OCI-LY1 (cell line): ENCODE results near the gene PRKCE.

ENCODE experiments used
- EZH2 ChIP-seq: fragments of 200-600 bp; sonication (generic), shearing (Covaris generic); IDR thresholded peaks from 2 replicates; pipeline ENCODE4 v1.8.0; 2017; ENCODE audit warnings: borderline replicate concordance, mixed run types, mild to moderate bottlenecking, antibody characterized with exemption, low read length, moderate library complexity, mixed read lengths
- TF ChIP-seq, protein P1 (sequence below): fragments of 200-600 bp; sonication (generic), shearing (Covaris generic); IDR thresholded peaks from 2 replicates; pipeline ENCODE4 v1.5.1; 2017; ENCODE audit warnings: mild to moderate bottlenecking, antibody characterized with exemption, low read length, moderate library complexity, mixed read lengths

DNA sequence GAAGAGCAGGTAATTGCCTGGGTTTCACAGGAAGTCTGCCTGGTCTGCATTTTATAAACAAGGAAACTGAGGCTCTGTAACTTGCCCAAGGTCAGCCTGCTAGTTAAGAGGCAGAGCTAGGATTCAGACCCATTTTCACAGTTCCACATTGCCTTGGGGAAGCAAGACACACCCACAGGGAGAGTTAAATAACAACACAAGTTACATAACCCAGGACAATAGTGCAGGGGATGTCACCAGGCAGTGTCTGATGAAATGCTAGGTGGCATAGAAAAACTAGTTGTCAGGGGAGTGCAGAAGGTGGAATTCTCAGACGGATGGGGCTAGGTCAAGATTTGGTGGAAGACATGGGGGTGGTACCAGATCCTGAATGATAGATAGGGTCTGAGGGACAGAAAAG is 69.7 kb downstream of the PRKCE start:
- TF ChIP-seq, protein P1, sequence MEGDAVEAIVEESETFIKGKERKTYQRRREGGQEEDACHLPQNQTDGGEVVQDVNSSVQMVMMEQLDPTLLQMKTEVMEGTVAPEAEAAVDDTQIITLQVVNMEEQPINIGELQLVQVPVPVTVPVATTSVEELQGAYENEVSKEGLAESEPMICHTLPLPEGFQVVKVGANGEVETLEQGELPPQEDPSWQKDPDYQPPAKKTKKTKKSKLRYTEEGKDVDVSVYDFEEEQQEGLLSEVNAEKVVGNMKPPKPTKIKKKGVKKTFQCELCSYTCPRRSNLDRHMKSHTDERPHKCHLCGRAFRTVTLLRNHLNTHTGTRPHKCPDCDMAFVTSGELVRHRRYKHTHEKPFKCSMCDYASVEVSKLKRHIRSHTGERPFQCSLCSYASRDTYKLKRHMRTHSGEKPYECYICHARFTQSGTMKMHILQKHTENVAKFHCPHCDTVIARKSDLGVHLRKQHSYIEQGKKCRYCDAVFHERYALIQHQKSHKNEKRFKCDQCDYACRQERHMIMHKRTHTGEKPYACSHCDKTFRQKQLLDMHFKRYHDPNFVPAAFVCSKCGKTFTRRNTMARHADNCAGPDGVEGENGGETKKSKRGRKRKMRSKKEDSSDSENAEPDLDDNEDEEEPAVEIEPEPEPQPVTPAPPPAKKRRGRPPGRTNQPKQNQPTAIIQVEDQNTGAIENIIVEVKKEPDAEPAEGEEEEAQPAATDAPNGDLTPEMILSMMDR, result no peak
- TF ChIP-seq EZH2, result no peak
